HEK293T (cell line): ENCODE data around the gene MAF.

ENCODE experiments used
- CTCF ChIA-PET: fragments of 350-600 bp; formaldehyde crosslinking; extraction: SDS; loops from one replicate; lab custom pipeline; 2021; ENCODE audit warnings: antibody characterized with exemption, inconsistent platforms; lab: Yijun Ruan, JAX
- POLR2A ChIA-PET: fragments of 350-600 bp; formaldehyde crosslinking; extraction: SDS; loops from one replicate; lab custom pipeline; 2020; ENCODE audit warnings: antibody characterized with exemption, inconsistent platforms; lab: Yijun Ruan, JAX
- DNase-seq: peaks from one replicate; pipeline ENCODE4 v3.0.0; 2012; ENCODE audit warnings: mixed read lengths; ENCODE audit errors: extremely low spot score
- ARNT ChIP-seq: fragments of 450-650 bp; IDR thresholded peaks from 2 replicates; pipeline ENCODE4 v1.6.1; 2017; ENCODE audit warnings: mild to moderate bottlenecking
- BHLHE40 ChIP-seq: fragments of 450-650 bp; IDR thresholded peaks from 2 replicates; pipeline ENCODE4 v1.6.1; 2016; ENCODE audit warnings: mild to moderate bottlenecking, moderate library complexity, borderline replicate concordance
- CTBP1 ChIP-seq: fragments of 450-650 bp; IDR thresholded peaks from 2 replicates; pipeline ENCODE4 v1.6.1; 2016; ENCODE audit warnings: borderline replicate concordance
- ELF4 ChIP-seq: fragments of 450-650 bp; IDR thresholded peaks from 2 replicates; pipeline ENCODE4 v1.6.1; 2017; ENCODE audit warnings: antibody characterized with exemption
- FOXA1 ChIP-seq: fragments of 450-650 bp; IDR thresholded peaks from 2 replicates; pipeline ENCODE4 v1.6.1; 2016; ENCODE audit warnings: mild to moderate bottlenecking
- FOXK2 ChIP-seq: fragments of 450-650 bp; IDR thresholded peaks from 2 replicates; pipeline ENCODE4 v1.6.1; 2016; ENCODE audit warnings: mild to moderate bottlenecking
- FOXM1 ChIP-seq: fragments of 450-650 bp; IDR thresholded peaks from 2 replicates; pipeline ENCODE4 v1.6.1; 2017; ENCODE audit warnings: mild to moderate bottlenecking, borderline replicate concordance
- HDGF ChIP-seq: fragments of 450-650 bp; IDR thresholded peaks from 2 replicates; pipeline ENCODE4 v1.6.1; 2017; ENCODE audit warnings: antibody characterized with exemption, borderline replicate concordance
- L3MBTL2 ChIP-seq: fragments of 450-650 bp; conservative IDR thresholded peaks from 2 replicates; pipeline ENCODE4 v1.6.1; 2016; ENCODE audit warnings: mild to moderate bottlenecking
- LEF1 ChIP-seq: fragments of 450-650 bp; IDR thresholded peaks from 2 replicates; pipeline ENCODE4 v1.6.1; 2017; ENCODE audit warnings: mild to moderate bottlenecking, borderline replicate concordance
- NFRKB ChIP-seq: fragments of 450-650 bp; IDR thresholded peaks from 2 replicates; pipeline ENCODE4 v1.6.1; 2016; ENCODE audit warnings: mild to moderate bottlenecking, moderate library complexity
- SP1 ChIP-seq: fragments of 450-650 bp; IDR thresholded peaks from 2 replicates; pipeline ENCODE4 v1.6.1; 2017
- SUZ12 ChIP-seq: fragments of 450-650 bp; IDR thresholded peaks from 2 replicates; pipeline ENCODE4 v1.6.1; 2016; ENCODE audit warnings: mild to moderate bottlenecking
- TARDBP ChIP-seq: fragments of 450-650 bp; IDR thresholded peaks from 2 replicates; pipeline ENCODE4 v1.6.1; 2016
- ZNF384 ChIP-seq: fragments of 450-650 bp; IDR thresholded peaks from 2 replicates; pipeline ENCODE4 v1.6.1; 2016
- TF ChIP-seq, protein P1 (sequence below): fragments of 450-650 bp; IDR thresholded peaks from 2 replicates; pipeline ENCODE4 v1.6.1; 2016

MAF gene

DNA sequence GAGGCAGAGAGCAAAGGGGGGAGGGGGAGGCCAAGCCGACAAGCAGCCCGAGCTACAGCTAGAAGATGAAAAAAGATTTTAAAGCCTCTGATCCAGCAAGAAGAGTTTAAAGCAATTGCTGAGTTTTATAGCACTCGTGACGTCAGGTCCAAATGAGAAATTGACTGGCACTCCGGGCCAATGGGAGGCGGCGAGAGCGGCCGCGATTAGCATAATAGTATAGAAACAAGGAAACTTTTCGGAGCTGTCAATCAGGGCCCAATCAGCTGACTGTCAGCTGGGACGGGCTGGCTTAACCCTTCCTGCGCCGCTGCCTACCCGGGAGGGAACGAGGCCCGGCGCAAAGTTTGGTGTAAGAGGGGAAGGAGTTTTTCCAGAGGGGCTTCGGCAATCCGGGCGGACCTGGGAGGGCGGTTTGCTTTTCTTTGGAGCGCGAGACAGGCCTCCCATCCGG, at the start of gene MAF:
MAF (minus strand) TSS at position 100 of the 454 bp plus-strand sequence. CDS start 835 bp downstream, outside the sequence.
- ChIA-PET POLR2A (interaction anchor here (0.6 to 2.2 kb wide), 9 partner anchors 8 to 866 kb away, joined by 3 to 9 read pairs (median 4); no protein-coding TSS in a partner anchor), CTCF (no interaction called here)
- TF ChIP-seq FOXA1 (no peak), ELF4 (no peak)
- TF ChIP-seq, protein P1, sequence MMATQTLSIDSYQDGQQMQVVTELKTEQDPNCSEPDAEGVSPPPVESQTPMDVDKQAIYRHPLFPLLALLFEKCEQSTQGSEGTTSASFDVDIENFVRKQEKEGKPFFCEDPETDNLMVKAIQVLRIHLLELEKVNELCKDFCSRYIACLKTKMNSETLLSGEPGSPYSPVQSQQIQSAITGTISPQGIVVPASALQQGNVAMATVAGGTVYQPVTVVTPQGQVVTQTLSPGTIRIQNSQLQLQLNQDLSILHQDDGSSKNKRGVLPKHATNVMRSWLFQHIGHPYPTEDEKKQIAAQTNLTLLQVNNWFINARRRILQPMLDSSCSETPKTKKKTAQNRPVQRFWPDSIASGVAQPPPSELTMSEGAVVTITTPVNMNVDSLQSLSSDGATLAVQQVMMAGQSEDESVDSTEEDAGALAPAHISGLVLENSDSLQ = peak; percentile 99
- DNase-seq = peak; percentile 82

- no peak for DNase-seq
- ChIA-PET POLR2A (no interaction called here), CTCF (no interaction called here)
- TF ChIP-seq NFRKB (no peak), ZNF384 (no peak), ARNT (no peak), BHLHE40 (no peak)
- TF ChIP-seq, protein P1 = no peak
Observed at GRCh38 chr16:79648826-79649225, 48.3 kb upstream of the MAF start.

DNA sequence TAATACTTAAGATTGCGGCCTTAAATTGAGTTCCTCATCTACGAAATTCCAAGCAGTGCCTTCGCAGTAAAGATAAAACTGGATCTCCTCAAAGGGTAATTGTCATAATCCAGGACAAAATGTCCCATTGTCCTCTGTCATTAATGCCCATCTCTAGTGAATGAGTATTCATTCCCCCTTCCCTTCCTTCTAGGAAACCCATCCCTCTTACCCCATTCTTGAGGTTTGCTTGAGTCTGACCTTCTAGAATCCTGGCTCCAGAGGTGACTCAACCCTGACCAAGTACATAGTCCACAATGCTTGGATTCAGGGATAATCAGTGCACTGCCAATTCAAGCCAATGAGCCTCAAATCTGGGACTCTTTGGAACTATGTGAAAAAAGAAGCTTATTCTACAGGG, 47.0 kb upstream of the MAF start:
- ChIA-PET POLR2A (no interaction called here), CTCF (no interaction called here)
- no peak for DNase-seq
- no peak for TF ChIP-seq SUZ12
- no peak for TF ChIP-seq FOXK2
- TF ChIP-seq, protein P1 = no peak
- TF ChIP-seq TARDBP = no peak
- no peak for TF ChIP-seq CTBP1
- TF ChIP-seq NFRKB = no peak
- no peak for TF ChIP-seq BHLHE40
- no peak for TF ChIP-seq ZNF384

GRCh38 chr16:79645701-79646100, 45.2 kb upstream of the MAF start:
- TF ChIP-seq HDGF (no peak), FOXK2 (no peak), LEF1 (no peak), NFRKB (no peak), CTBP1 (no peak), ELF4 (no peak), SP1 (no peak), ARNT (no peak), SUZ12 (no peak), L3MBTL2 (no peak), BHLHE40 (no peak), ZNF384 (no peak), FOXA1 (no peak), TARDBP (no peak), FOXM1 (no peak)
- TF ChIP-seq, protein P1 = no peak
- ChIA-PET CTCF (no interaction called here), POLR2A (interaction anchor here (1.2 kb wide), 1 partner anchor 13 kb away, joined by 5 read pairs; no protein-coding TSS in a partner anchor)
- DNase-seq = no peak

GRCh38 chr16:79644971-79645667, 44.6 kb upstream of the MAF start:
- TF ChIP-seq SP1 (no peak), ARNT (no peak), FOXA1 (no peak), SUZ12 (no peak), FOXM1 (no peak), BHLHE40 (no peak), LEF1 (no peak), L3MBTL2 (no peak), CTBP1 (no peak), FOXK2 (no peak), ELF4 (no peak), NFRKB (no peak), TARDBP (no peak), HDGF (no peak), ZNF384 (no peak)
- TF ChIP-seq, protein P1 = no peak
- no peak for DNase-seq
- ChIA-PET CTCF (no interaction called here), POLR2A (interaction anchor here (1.2 kb wide), 1 partner anchor 13 kb away, joined by 5 read pairs; no protein-coding TSS in a partner anchor)
